DMS114 treated with DMSO at 0.1 percent for 48 hours (cell line): Measurements from ENCODE around the gene RRP12.
"Not testable (repeated sequence)": the region's sequence is repeated elsewhere in the genome, so short reads cannot be mapped to it uniquely, and the experiment has no call there.

Source experiments
- DNase-seq: peaks from one replicate; lab custom pipeline; 2025; ENCODE audit not compliant: unreplicated experiment; lab: John Stamatoyannopoulos, UW

RRP12 gene

DNA sequence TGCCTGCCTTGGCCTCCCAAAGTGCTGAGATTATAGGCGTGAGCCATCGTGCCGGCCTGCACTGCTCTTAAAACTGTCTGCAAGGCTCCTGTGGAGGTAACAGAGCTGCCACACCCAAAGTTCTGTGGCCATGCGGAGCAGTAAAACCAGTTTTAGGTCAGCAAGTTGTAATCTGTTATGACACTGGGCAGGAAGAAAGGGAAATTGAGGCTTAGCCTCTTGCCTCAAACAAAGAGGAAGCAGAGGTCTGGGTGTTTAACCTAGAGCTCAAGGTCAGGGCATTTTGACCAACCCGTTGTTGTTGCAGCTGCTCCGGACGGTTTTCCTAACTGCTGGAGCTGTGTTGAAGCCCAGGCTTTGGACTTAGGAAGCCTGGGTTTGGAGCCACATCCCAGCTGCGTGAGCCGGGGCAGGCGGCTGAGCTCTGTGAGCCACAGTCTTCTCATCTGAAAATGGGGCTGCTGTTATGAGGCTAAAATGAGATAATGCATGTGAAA, 7.4 kb upstream of the RRP12 start:
- no peak for DNase-seq

DNA sequence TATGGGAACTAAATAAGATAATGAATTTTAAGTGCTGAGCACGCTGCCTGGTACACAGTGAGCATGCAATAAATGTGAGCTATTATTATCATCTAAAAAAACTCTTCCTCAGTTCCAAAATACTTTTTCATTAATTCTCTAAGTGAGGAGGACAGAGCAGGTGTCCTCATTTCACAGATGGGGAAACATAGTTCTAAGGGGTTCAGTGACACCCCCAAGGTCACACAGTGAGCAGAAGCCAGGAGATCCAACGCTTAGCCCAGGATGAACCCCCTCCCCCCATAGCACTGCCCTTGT, 6.8 kb upstream of the RRP12 start:
- DNase-seq: no peak

DNA sequence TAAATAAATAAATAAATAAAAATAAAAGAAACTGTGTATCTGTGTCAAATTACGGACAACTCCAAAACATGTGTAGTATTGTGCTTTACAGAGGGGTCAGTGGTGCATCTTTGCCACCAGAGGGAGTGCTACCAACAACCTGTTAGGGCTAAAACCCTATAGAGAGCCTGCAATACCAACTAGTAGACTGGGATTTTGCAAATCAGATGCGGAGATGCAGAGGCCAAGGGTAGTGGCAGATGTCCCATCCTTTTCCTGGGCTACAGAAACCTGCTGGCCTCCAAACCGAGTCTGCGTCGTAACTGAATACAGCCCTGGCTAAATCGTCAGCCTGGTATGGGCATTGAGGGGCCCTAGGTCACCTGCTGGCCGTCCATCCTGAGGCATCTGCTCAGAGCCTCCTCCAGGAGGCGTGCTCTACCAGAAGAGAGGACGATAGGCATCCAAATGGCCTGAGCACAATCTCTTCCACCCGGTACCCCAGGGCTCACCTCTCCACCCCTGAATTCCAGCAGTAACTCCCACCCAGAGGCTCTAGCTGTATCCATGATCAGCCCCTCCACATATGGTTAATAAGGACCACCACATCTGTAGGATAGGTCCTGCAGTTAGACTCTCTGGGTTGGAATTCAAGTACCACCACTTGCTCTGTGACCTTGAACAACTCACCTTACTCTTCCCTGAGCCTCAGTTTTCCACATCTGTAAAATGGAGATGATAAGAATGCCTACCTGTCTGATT, 6.2 kb upstream of the RRP12 start:
- peak; percentile 89 for DNase-seq

DNA sequence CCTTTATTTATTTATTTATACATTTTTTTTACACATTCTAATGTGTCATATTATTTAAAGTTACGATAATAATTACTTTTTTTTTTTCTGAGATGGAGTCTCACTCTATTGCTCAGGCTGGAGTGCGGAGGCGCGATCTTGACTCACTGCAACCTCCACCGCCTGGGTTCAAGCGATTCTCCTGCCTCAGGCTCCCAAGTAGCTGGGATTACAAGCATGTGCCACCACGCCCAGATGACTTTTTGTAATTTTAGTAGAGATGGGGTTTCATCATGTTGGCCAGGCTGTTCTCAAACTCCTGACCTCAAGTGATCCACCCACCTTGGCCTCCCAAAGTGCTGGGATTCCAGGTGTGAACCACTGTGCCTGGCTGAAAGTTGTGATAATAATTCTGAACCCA, 5.3 kb upstream of the RRP12 start:
- DNase-seq: not testable (repeated sequence)

DNA sequence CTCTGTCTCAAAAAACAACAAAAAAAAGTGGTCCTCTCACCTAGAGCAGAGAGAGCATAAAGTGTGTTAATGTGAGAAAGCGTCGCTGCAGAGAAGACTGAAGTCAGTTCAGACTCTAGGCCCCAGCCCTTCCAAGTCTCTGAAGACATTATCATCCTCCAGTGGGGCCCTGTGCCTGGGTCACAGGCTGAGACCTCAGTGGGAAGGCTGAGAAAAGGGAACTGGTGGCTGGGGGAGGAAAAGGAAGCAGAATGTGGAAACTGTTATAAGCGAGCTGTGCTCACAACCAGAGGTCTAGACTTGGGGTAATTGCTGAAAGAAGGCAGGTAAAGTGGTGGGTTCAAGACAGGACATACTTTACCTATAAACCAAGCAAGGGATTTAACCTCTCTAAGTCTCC, 4.9 kb upstream of the RRP12 start:
- DNase-seq: no peak

DNA sequence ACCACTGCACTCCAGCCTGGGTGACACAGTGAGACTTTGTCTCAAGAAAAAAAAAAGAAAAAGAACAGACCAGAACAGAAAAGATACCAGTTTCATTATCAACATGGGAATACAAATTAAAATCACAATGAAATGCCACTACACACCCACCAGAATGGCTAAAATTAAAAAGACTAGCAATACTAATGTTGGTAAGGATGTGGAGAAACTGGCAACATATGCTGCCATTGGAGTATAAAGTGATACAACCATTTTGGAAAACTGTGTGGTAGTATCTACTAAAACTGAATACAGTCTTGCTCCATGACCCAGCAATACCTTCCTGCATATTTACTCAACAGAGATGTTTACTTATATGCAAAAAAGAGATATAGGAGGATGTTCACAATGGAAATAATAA, 2.9 kb upstream of the RRP12 start:
- DNase-seq: no peak

DNA sequence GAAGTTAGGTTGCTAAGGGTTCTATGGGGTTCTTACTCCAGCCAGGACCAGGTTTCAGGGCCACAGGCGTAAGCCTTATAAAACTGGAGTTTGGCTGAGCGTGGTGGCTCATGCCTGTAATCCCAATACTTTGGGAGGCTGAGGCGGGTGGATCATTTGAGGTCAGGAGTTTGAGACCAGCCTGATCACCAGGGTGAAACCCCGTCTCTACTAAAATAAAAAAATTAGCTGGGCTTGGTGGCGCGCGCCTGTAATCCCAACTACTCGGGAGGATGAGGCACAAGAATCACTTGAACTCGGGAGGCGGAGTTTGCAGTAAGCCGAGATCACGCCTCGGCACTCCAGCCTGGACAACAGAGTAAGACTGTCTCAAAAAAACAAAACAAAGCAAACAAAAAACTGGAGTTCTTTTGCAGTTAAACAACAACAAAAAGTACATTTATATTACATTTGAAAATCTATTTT, 347 bp upstream of the RRP12 start:
- no peak for DNase-seq

DNA sequence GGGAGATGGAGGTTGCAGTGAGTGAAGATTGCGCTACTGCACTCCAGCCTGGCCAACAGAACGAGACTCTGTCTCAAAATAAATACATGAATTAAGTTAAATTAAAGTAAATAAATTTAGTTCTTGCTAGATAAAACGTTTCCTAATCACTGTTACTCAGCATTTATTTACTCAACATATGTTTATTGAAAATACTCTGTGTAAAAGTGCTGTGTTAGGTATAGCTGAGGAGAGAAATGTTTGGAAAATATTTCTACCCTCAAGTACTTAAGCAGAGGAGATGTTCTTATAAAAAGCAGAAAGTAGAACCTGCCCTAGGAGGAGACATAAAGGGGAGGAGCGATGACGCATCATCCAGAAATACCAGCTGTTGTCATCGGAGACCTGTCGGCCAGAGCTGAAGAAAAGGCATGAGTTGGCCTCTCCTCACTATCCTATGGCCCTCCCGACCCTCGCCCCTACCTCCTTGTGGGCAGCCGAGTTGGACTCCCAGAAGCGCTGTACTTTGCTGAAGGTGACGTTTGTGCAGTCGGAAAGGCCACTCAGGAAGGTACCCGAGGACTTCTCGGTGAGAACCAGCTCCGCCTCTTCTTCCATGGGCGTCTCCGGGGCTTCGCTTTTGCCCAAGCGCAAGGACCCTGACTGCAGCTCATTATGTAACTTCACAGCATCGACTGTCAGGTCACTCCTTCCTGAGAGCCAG, 1.1 kb downstream of the RRP12 start:
- DNase-seq: peak; percentile 62

DNA sequence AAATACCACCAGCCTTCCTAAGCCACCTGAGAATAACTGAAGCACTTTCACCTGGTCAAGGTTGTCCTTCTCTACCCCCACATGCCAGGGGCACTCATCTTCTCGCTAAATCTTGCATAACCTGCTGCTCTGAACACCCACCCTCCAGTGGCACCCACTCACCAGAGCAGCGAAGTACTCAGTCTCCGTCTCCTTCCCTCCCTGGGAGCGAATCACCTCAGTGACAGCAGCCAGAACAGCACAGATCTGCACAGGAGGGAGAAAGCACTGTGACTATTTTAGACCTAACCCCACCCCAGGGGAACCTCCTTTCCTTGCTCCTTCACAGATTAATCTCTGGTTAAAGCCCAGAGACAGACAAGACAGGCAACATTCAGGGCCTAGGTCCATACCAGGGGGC, 5.1 kb downstream of the RRP12 start:
- DNase-seq: no peak

DNA sequence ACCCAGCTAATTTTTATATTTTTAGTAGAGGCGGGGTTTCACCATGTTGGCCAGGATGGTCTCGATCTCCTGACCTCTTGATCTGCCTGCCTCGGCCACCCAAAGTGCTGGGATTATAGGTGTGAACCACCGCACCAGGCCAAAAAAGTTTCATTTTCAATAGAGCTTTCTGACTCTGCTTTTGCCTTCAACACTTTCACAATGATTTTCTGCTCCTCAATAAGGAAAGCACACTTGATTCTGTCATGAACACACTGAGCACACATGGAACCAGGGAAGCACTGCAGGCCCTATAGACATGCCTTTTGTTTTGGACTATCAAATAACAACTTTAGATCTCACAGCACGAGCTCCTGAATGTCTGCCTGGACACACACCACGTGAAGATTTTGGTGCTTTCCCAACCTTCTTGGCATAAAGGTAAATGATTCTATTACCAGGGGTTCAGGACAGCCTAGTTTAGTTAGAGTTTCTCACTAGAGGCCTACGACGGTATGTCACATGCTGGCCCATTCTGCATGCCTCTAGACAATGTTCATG, 8.0 kb downstream of the RRP12 start:
- DNase-seq: no peak

DNA sequence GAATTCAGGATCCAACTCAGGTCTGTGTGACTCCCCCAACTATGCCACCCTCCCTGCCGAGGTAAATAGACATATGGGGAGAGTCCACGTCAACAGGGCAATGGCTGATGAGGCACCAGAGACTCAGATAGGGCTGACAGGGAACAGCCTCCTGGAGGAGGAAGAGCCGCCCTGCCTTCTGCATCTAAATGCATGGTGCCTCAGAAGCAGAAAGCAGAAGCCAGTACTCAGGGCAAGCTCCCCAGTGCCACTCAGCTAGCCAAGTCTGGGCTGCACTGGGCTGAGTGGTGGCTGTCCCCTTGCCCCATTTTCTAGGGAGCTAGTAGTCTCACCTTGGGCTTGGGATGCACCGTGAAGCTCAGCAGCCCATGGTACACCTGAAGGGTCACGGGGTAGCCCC, 11.0 kb downstream of the RRP12 start:
- DNase-seq: no peak

DNA sequence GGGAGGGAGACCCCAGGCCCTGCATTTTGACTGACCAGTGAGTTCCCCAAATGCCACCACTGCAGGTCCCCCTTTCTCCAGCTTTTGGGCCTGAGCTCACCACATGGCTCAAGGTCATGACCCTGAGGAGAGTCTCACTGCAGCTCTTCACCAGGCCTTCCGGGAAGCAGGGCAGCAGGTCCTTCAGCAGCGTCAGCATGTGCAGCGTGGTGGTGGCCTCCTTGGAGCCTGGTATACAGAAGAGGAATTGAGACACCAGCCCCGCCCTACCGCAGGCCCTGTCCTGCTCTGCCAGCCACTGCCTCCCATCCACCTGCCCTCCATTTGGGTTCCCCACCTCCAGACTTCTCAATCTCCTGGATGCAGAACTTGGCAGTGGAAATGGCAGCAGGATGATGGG, 13.0 kb downstream of the RRP12 start:
- DNase-seq: no peak

DNA sequence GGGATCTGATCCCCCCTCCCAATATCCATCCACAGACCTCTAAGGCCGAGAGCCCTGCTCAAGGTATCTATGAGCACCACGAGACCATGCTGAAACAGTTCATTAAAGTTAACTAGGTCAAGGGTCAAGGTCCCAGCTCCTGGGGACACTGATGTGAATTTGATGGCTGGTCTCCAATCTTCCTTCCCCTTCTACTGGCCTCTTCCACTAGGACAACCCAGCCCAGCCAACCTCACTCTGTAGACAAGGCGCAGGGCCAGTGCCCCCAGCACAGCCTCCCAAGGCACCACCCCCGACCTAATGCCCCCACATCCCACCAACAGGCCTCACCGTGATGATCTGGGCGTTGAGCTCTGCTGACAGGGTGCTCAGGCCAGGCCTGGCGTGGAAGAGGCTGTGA, 15.6 kb downstream of the RRP12 start:
- no peak for DNase-seq

DNA sequence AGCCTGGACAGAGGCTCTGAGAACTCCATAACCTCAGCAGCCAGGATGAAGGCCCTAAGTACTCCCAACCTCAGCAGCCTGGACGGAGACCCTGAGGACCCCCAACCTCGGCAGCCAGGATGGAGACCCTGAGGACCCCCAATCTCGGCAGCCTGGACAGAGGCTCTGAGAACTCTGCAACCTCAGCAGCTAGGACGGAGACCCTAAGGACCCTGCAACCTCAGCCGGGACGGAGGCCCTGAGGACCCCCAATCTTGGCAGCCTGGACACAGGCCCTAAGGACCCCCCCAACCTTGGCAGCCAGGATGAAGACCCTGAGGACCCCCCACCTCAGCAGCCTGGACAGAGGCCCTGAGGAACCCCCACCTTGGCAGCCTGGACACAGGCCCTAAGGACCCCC, 16.5 kb downstream of the RRP12 start:
- DNase-seq: no peak

DNA sequence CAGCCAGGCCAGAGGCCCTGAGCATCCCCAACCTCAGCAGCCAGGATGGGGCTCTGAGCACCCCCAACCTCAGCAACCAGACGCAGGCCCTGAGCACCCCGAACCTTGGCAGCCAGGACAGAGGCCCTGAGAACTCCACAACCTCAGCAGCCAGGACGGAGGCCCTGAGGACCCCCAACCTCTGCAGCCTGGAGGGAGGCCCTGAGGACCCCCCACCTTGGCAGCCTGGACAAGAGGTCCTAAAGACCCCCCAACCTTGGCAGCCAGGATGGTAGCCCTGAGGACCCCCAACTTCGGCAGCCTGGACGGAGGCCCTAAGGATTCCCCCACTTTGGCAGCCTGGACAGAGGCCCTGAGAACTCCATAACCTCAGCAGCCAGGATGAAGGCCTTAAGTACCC, 17.0 kb downstream of the RRP12 start:
- DNase-seq: no peak

DNA sequence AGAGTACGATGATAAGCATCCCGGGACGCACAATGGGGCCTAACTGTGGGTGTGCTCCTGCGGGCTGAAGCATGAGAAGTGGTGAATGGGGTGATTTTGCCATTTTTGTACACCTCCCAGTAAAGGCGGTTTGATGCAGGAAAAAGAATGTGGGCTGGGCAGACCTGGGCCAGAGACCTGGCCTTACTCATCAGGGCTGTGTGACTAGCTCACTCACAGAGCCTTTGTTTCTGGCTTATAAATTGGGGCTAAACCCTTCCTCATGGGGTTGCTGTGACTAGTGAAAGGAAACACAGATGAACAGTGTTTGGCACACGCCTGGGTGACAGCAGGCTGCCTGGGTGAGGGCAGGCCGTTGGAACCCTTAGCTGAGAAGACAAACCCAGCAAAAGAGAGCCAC, 18.0 kb downstream of the RRP12 start:
- no peak for DNase-seq

DNA sequence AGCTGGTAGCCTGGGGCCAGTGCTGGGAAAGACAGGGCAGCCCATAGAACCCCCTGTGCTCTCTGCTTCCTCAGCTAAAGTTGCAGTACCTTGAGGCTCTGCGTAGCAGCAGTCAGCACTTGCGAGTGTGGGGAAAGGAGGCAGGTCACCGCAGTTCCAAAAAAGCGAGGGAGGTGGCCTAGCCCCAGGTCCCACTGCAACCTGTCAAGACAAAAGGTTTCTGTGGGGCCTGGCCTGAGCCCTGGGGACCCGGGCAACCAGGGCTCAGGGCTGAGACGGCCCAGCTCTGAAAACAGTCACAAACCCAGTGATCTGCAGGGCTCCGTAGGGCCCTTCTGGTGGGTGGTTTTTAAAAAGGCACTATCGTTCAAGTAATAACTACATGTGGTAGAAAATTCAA, 19.5 kb downstream of the RRP12 start:
- DNase-seq: no peak

DNA sequence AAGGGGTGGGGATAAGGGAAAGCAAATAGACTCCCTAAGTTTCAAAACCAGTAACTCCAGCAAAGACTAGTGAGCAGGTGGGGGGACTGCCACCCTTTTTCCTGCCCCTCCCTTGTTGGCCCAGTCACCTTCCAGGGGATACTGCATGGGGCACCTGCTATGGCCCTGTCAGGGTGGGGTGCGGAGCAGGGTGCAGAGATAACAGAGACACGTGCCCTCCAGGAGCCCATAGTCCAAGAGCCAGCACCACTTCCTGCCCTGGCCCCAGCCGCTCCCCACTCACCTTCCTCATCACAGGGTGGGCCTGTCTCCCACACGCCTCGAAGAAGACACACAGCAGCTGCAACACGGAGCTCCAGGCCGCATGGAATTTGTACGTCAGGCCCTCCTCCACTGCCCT, 20.6 kb downstream of the RRP12 start:
- DNase-seq: no peak

DNA sequence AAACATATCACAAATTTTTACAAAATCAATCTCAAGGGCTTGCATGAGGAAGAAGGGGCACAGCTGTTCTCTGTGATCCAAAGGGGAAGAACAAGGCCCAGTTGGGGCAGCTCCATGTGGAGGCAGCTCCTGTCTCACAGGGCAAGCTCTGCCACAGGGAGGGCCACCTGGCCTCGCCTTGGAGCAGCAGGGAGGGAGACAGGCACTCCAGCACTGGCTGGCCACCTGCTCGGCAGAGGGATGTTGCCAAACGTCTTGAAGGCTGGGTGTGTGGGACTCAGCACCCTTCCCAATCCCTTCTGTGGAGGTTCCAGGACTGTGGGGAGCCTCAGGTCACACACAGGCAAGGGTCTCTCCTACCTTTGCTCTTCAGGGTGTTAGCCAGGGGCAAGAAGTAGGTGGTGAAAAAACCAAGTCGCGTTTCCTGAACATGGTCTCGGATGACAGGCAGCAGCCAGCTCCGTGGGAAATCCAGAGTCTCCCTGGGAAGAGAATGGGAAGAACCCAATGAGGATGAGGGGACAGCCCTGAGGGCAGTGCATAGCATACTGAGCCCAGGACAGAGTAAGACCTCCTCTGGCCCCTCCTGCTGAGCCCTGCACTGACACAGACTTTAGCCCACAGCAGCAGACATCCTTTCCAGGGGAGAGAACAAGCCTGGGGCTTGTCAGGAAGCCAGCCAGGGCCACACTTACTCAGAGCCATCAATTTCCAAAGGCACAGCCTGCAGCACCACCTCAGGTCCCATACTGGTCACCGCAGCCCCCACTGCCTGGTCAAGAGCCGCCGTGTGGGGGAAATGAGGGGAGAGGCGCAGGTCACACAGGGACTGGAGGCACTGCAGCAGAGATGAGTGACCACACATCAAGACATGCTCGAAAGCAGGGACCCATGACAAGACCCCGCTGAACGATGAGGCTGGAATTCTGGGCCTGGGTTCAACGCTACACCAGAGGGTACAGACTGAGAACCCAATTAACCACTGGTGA, 21.9 kb downstream of the RRP12 start:
- no peak for DNase-seq

DNA sequence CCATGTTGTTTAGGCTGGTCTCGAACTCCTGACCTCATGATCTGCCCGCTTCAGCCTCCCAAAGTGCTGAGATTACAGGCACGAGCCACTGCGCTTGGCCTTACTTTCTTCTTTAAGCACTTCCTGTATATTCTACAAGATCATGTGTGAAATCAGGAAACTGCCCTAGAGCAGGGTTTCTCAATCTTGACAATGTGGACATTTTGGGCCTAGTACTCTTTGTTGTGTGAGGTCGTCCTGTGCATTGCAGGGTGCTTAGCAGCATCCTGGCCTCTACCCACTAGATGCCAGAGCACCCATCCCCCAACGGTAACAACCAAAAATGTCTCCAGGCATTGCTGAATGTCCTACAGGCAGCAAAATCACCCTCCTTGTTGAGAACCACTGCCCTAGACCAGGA, 24.7 kb downstream of the RRP12 start:
- no peak for DNase-seq

DNA sequence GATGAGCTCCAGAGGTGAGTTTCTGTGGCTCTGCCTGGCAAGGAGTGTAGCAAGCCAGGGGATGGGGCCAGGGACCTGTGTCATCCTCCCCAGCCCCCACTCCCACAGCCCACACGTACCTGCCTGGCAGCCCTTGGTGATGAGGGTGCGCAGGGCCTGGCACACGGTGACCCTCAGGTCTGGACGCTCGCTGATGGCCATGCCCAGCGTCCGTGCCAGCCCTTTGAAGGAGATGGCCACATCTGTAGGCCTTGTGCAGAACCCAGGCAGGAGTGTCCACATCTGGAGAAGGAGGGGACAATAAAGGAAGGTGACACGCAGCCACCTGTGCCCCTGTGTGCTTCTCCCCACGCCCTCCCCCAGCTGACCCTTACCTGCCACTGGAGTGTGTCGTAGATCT, 27.7 kb downstream of the RRP12 start:
- no peak for DNase-seq
